Ovary (tissue), 3 donors: ENCODE results near the gene DDT.

Experiments used
- CTCF ChIP-seq, 3 donors: fragments of 450-650 bp in 2 of 3; fragments of 200-600 bp in 1 of 3; IDR thresholded peaks; one replicate each; pipeline versions ENCODE4 v1.5.1 to v1.8.0; 2016 to 2022; ENCODE audit warnings: antibody characterized with exemption in 3 of 3, mild to moderate bottlenecking in 1 of 3
- EP300 ChIP-seq: sonication (generic); formaldehyde crosslinking; IDR thresholded peaks from one replicate; pipeline ENCODE4 v1.6.1; 2017; ENCODE audit warnings: antibody characterized with exemption
- POLR2A ChIP-seq: fragments of 450-650 bp; IDR thresholded peaks from one replicate; pipeline ENCODE4 v1.6.1; 2017; ENCODE audit warnings: antibody characterized with exemption, mild to moderate bottlenecking, moderate library complexity
- donor health status: DM: no; HTN: no; CAD: no.

- TF ChIP-seq EP300 = no peak
- no peak for TF ChIP-seq CTCF (IDR thresholded peaks at IDR 0.05)
- TF ChIP-seq POLR2A = no peak
Observed at GRCh38 chr22:24016156-24016555, 41.9 kb upstream of the DDT start.
